ENCODE results near the gene GPR63. TPM values are rescaled to one million over a fixed set of nuclear protein-coding genes. Genes with fewer than 3 reads are reported as not detected.

GPR63 gene
- total and polyA plus RNA-seq, 9 of the 15 experiments (the other 6 are each of a cell fraction or from before 2014, with no cell fraction given) = 1.6 to 5.1 (median 3.7) TPM

- TF ChIP-seq ZNF740 (CRISPR knock-in tag; IDR thresholded peaks at IDR 0.05) = no peak
- no peak for TF ChIP-seq ZNF740 (tag; IDR thresholded peaks at IDR 0.05)
- TF ChIP-seq SMARCE1 (IDR thresholded peaks at IDR 0.05) = no peak
- TF ChIP-seq YY1 (IDR thresholded peaks at IDR 0.05; ENCODE audit: borderline replicate concordance in 1 of 3, control insufficient read depth in 1 of 3, extremely low read depth in 1 of 3, insufficient read depth in 3 of 3, insufficient read length in 1 of 3, insufficient replicate concordance in 2 of 3, low read depth in 1 of 3, low read length in 2 of 3) = peak in 1 of 3 experiments; percentile 42
- TF ChIP-seq MAZ (CRISPR knock-in tag; conservative IDR thresholded peaks at IDR 0.05 in 1 of 2, IDR thresholded peaks at IDR 0.05 in 1 of 2) = peak; percentile 69 to 89; a peak in 3 of 4 replicates
- peak; percentile 70 for TF ChIP-seq BCOR (IDR thresholded peaks at IDR 0.05)
- TF ChIP-seq CREBBP (IDR thresholded peaks at IDR 0.05; ENCODE audit: low read depth, low read length) = no peak
- peak; percentile 53 for TF ChIP-seq ZFP36 (IDR thresholded peaks at IDR 0.05; ENCODE audit: low read depth, low read length, partially characterized antibody)
- peak; percentile 34; the same call in 1 of the 2 replicates for TF ChIP-seq SP1 (CRISPR knock-in tag; IDR thresholded peaks at IDR 0.05)
- TF ChIP-seq RBFOX2 (IDR thresholded peaks at IDR 0.05; ENCODE audit: low read depth, low read length) = peak; percentile 93
- peak; percentile 45 for TF ChIP-seq ZNF316 (IDR thresholded peaks at IDR 0.05)
- no peak for TF ChIP-seq DPF2 (IDR thresholded peaks at IDR 0.05)
- TF ChIP-seq ZNF253 (CRISPR knock-in tag; conservative IDR thresholded peaks at IDR 0.05) = no peak
- TF ChIP-seq DDX20 (tag; IDR thresholded peaks at IDR 0.05; ENCODE audit: low read depth) = no peak
- TF ChIP-seq KDM5B (IDR thresholded peaks at IDR 0.05; ENCODE audit: insufficient replicate concordance, low read depth, low read length) = peak; percentile 45
- peak; percentile 85 for TF ChIP-seq CXXC5 (CRISPR knock-in tag; IDR thresholded peaks at IDR 0.05)
- 0 out of 2 replicates have a peak, but pooled peaks have one; percentile 11 for TF ChIP-seq ZBTB40 (IDR thresholded peaks at IDR 0.05)
- TF ChIP-seq ZBTB40 (CRISPR knock-in tag; IDR thresholded peaks at IDR 0.05) = no peak
Observed at GRCh38 chr6:96837081-96837971, at the start of gene GPR63 (continued).

All from K562 (cell line).